Esophagus squamous epithelium (tissue), 4 donors: ENCODE results near the gene DTX4.

ENCODE experiments used
- POLR2A ChIP-seq, 4 donors: fragments of 450-650 bp; IDR thresholded peaks; one replicate each; pipeline ENCODE4 v1.6.1; 2017; ENCODE audit warnings: antibody characterized with exemption in 4 of 4, mild to moderate bottlenecking in 4 of 4, moderate library complexity in 3 of 4
- TF ChIP-seq, protein P1 (sequence below), 6 experiments: fragments of 450-650 bp in 4 of 6; fragments of 200-600 bp in 2 of 6; sonication (generic) in 2 of 6; IDR thresholded peaks; one replicate each; pipeline ENCODE4 v1.5.1; 2016 to 2019; ENCODE audit warnings: antibody characterized with exemption in 6 of 6, mild to moderate bottlenecking in 4 of 6, moderate library complexity in 4 of 6

DNA sequence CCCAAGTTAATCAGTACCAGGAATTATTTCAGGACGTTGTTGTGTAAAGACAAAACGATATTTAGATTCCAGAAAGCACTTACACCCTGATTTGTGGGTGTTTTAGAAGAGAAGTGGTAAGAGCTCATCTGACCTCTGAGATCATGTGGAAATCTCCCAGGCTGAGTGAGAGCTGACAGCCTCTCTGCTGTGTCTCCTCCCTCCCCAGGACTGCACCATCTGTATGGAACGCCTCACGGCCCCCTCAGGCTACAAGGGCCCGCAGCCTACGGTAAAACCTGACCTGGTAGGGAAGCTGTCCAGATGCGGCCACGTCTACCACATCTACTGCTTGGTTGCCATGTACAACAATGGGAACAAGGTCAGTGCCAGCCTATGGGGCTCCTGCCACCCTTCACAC, 20.0 kb downstream of the DTX4 start:
- no peak for TF ChIP-seq POLR2A (IDR thresholded peaks at IDR 0.05)
- TF ChIP-seq, protein P1, sequence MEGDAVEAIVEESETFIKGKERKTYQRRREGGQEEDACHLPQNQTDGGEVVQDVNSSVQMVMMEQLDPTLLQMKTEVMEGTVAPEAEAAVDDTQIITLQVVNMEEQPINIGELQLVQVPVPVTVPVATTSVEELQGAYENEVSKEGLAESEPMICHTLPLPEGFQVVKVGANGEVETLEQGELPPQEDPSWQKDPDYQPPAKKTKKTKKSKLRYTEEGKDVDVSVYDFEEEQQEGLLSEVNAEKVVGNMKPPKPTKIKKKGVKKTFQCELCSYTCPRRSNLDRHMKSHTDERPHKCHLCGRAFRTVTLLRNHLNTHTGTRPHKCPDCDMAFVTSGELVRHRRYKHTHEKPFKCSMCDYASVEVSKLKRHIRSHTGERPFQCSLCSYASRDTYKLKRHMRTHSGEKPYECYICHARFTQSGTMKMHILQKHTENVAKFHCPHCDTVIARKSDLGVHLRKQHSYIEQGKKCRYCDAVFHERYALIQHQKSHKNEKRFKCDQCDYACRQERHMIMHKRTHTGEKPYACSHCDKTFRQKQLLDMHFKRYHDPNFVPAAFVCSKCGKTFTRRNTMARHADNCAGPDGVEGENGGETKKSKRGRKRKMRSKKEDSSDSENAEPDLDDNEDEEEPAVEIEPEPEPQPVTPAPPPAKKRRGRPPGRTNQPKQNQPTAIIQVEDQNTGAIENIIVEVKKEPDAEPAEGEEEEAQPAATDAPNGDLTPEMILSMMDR (IDR thresholded peaks at IDR 0.05), result no peak
